ENCODE measurements around the gene EFS.

GRCh38 chr14:23376482-23377197 is 11.7 kb upstream of the EFS start, which contains the start of gene CMTM5:
- no peak for TF ChIP-seq EZH2phosphoT487 (IDR thresholded peaks at IDR 0.05; ENCODE audit: borderline replicate concordance, low read length)
- no peak for TF ChIP-seq CTCF (conservative IDR thresholded peaks at IDR 0.05; ENCODE audit: low read depth, low read length)
